ENCODE measurements around the gene CRELD1.
A peak's percentile ranks its signal among the peaks of the same experiment; 100 is the strongest.
"Not testable (repeated sequence)": the region's sequence is repeated elsewhere in the genome, so short reads cannot be mapped to it uniquely, and the experiment has no call there.

CRELD1 gene

DNA sequence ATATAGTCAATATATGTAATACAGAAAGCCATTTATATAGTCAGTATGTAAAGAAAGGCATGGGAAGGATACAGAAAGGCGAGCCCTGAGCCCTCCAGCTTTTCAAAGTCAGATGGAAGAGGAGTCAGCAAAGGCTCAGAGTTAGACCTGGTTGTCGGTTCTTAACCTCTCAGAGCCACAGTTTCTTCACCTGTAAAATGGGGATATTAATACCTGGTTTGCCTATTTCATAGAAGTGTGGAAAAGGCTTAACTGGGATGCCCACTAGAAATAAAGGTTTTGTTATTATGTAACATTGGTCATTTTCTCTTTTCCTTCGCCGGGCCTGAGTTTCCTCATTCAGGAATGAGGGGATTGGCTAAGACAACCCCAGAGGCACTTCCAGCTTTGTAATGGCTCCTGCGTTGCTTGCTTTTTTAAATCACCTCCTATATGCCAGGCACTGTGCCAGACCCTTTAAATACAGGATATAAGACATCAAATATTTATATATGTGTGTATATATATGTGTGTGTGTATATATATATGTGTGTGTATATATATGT lies 2.4 kb downstream of the CRELD1 start:
- DNase-seq = no peak

DNA sequence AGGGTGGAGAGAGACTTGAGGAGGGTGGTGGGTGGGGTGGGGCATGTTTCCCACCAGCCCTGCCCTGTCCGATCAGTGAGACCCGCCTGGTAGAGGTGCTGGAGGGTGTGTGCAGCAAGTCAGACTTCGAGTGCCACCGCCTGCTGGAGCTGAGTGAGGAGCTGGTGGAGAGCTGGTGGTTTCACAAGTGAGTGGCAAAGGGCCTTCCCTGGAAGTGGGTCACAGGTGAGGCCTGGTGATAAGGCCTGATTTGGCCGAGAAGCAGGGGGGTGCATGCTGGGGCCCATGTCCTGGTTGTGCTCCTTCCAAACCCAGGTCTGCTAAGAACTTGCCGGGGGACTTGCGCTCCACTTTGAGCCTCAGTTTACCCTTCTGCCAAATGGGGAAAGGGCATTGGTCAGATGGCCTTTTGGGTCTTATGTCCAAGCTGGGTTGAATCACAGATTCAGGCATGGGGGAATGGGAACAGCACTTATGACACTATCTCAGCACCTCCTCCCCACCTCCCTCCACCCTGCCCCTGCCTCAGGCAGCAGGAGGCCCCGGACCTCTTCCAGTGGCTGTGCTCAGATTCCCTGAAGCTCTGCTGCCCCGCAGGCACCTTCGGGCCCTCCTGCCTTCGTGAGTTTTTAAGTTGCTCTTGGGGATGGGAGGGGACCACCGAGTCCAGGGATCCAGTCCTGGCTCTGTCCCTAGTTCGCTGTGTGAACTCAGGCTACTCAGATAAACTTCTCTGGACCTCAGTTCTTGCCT lies 4.0 kb downstream of the CRELD1 start:
- no peak for DNase-seq

DNA sequence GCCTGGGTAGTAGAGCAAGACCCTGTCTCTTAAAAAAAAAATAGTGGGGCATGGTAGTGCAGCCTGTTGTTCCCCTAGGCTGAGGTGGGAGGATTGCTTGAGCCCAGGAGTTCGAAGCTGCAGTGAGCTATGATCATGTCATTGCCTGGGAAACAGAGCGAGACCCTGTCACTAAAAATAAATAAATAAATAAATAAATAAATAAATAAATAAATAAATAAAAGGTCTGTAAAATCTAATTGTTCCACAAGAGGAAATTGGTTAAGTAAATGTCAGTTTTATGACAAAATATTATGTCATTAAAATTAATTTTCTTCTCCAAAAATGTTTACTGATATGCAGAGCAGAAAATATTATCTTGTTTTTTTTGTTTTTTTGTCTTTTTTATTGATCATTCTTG lies 5.3 kb downstream of the CRELD1 start:
- no peak for DNase-seq

DNA sequence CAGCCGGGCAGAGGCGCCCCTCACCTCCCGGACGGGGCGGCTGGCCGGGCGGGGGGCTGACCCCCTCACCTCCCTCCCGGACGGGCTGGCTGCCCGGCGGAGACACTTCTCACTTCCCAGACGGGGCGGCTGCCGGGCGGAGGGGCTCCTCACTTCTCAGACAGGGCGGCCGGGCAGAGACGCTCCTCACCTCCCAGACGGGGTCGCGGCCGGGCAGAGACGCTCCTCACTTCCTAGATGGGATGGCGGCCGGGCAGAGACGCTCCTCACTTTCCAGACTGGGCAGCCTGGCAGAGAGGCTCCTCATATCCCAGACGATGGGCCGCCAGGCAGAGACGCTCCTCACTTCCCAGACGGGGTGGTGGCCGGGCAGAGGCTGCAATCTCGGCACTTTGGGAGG lies 6.3 kb downstream of the CRELD1 start:
- DNase-seq = not testable (repeated sequence)

DNA sequence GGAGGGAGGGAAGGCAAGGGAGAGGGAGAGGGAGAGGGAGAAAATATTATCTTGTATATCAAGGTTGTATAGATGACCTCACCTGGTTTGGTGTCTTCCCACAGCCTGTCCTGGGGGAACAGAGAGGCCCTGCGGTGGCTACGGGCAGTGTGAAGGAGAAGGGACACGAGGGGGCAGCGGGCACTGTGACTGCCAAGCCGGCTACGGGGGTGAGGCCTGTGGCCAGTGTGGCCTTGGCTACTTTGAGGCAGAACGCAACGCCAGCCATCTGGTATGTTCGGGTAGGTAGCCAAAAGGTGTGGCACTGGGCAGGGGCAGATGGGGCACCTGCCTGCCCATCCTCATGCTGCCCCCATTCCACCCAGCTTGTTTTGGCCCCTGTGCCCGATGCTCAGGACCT lies 7.1 kb downstream of the CRELD1 start:
- no peak for DNase-seq

DNA sequence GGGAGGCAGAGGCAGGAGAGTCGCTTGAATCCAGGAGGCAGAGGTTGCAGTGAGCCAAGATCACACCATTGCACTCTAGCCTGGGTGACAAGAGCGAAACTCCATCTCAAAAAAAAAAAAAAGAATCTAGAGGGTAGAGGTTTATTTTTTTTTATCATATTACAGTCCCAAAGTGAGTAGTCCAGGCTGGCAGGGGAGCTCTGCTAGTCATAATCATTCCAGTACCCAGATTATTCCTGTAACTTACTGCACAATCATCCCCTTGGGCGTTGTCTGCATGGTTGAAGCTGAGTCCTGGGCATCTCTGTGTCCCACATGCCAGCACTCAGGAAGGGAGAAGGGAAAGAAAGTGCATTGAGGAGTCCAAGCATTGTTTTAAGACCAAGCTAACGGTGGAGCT lies 8.5 kb downstream of the CRELD1 start:
- DNase-seq = no peak

DNA sequence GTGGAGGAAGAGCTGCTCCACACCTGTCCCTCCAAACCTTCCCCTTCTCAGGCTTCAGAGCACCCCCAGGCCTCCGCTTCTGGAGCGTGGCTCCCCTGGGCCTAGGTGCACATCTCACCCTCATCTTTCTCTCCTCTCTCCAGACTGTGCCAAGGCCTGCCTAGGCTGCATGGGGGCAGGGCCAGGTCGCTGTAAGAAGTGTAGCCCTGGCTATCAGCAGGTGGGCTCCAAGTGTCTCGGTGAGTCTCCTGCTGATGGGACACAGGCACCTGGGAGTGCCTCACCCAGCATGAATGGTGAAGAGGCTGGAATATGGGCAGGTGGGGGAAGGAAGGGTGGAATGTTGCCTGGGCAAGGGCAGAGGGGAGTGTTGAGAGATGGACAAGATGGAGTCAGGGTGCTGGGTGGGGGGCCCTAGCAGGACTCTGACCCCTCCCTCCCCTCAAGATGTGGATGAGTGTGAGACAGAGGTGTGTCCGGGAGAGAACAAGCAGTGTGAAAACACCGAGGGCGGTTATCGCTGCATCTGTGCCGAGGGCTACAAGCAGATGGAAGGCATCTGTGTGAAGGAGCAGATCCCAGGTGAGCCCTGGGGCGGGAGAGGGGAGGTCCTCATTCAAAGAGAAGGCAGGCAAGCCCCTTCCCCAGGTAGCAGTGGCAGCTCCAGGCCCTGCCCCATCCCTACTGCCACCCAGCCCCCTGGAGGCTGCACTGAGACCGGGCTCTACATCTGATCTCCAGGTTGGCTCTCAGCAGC lies 9.5 kb downstream of the CRELD1 start:
- no peak for DNase-seq

DNA sequence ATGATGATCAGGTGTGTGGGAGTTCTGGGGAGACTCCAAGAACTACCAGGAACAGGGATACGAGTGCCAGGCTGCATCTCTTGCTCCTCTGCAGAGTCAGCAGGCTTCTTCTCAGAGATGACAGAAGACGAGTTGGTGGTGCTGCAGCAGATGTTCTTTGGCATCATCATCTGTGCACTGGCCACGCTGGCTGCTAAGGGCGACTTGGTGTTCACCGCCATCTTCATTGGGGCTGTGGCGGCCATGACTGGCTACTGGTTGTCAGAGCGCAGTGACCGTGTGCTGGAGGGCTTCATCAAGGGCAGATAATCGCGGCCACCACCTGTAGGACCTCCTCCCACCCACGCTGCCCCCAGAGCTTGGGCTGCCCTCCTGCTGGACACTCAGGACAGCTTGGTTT lies 10.6 kb downstream of the CRELD1 start:
- DNase-seq = no peak

DNA sequence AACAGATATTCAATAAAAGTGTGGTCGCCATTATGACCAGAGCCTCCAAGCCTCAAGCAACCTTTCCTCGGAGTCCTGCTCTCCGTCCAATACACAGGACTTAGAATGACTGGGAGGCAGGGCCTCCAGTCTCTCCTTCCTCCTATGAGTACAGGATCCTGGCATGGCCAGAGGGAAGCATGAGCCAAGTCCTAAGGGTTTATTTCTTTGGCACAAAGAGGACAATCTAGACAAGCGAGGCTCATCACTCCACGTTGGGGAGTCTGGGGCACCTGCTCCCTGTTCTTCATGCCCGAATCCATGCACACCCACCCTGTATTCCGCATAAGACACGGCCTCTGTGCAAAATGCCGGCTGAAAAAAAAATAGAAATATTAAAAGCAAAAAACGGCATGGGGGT lies 11.7 kb downstream of the CRELD1 start:
- DNase-seq = no peak

DNA sequence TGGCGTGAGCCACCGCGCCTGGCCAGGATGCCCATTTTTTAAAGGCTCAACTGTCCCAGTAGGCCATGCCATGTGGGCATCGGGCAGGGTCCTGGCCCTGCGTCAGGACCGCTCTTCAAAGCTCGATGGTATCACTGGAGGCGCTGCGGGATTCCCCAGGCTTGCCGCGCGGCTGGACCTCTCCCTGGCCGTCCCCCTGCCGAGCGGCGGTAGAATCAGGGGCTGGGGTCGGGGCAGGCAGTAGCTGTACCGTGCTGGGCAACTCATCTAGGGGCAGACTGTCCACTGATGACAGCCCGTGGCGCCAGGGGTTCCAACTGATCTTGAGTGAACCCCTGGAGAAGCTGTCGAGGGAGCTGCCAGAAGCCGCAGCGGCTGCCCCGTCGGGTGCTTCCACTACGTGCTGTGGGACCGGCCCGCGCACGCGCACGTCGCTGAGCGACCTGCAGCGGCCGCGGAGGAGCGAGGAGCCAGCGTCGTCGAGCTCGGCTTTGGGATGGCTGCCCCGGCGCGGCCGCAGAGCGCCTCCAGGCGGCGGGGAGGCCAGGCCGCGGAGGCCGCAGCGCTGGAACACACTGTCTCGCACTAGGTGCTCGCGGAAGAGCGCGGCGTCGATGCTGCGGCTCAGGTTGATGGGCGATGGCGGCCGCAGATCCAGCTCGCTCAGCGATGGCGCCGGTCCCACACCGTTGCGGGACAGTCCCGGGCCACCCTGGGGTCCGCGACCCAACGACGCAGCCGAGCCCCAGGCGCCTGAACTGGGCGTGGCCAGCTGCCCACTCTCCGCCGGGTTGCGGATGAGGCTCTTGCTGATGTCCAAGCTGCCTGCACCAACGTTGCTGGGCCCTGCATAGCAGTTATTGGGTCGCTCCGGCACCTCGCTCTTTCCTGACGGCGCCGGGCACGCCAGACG lies 12.7 kb downstream of the CRELD1 start:
- peak; percentile 85 for DNase-seq

DNA sequence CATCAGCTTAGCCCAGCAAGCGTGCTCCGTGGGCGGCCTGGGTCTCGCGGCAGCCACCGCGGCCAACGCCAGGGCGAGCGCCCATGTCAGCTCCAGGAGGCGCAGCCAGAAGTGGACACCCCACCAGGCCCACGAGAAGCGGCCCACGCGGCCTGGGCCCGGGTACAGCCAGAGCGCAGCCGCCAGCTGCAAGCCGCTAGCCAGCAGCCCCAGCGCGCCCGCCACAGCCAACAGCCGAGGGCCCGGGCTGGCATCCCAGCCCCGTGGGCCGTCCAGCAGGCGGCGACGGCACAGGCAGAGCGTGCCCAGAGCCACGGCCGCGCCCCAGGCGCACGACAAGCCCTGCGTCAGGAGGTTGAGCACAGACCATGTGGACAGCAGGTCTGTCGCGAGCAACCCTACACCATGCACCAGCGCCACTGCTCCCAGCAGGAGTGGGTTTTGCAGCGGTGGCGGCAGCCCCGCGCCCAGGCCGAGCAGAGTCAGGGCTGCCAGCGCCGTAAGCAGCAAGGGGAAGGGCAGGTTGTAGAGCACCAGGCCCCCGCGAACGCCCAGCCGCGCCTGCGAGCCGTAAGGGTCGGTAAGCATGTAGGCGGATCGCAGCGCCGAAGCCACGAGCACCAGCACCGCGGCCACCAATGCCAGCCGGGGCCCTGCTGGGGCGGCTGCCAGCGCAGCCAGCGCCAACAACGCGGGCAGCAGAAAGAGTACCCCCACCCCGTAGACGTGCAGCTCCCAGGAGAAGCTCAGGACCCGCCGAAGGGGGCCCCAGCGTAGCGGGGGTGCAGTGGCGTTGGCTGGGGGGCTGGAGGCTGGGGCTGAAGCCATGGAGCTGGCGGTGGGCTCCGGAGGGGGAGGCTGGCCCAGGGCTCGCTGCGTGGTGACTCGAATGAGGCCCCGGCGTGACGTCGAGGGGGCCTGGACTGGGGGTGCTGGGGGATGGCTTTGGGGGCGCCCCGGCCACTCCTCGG lies 13.7 kb downstream of the CRELD1 start:
- DNase-seq = no peak

DNA sequence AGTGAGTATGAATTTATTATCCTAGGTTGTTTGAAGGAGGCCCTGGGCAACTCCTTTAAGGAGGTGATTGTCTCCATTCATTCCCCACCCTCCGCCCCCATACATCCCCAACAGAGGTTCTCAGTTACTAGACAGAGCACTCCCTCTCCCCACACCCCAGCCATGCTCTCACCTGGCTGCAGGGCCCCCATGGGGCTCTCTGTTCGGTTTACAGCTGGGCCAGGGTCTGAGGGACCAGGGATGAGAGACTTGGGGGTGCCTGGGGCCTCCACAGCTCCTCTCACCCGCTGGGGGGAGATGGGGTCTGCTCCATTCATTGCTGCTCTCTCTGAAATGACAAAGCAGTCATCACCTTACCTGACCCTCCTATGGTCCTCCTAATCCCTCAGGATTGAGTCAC lies 15.0 kb downstream of the CRELD1 start:
- DNase-seq = no peak

DNA sequence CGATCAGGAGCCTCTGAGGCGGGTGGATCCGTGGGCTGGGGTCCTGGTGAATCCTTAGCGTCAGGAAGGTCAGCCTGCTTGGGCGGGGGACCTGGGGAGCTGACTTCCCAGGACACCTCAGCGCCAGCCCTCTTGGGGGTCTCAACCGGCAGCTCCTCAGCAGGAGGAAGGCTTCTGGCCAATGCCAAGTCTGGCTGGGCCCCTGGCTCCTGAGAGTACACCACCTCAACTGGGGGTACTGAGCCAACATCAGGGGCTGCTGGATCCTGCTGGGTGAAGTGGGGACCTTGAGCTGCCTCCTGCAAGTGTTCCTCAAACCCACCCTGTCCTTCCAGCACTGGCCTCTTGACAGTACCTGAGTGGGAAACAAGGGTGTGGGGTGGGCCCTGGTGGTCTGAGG lies 15.5 kb downstream of the CRELD1 start:
- no peak for DNase-seq

DNA sequence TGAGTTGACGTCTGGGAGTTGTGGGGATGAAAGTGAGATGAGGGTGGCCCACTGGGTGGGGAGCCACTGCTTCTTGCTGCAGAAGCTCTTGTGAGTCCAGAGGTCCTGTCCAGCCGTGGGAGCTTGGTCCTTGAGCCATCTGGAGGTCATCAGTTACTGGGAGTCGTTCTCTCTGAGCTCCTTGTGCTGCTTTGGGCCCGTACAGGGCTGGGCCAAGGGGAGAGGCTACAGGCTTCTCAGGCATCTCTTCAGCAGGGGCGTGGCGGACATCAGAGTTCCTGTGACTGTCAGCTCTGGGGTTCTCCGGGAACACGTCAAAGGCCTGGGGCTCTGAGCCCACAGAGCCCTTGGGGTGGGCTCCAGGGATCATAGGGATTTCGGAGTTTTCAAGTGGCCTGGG lies 16.0 kb downstream of the CRELD1 start:
- DNase-seq = no peak

DNA sequence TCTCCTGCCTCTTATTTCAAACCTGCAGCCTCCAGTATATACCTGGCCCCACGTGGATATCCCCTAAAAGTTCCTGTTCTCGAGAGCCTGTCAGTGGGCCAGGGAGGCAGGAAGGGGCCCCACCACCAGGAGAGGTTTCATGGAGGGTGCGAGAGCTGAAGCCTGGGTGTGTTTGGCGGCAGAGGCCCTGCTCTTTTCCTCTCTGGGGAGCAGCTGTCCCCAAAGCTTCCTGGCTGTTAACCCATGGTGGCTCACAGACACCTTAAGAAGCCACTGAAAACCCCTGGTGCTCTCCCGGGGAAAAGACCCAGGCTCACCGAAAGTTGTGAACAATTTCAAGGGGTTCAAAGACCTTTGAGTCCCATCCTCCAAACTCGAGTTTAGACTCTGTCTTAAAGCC lies 17.5 kb downstream of the CRELD1 start:
- DNase-seq = peak; percentile 36

DNA sequence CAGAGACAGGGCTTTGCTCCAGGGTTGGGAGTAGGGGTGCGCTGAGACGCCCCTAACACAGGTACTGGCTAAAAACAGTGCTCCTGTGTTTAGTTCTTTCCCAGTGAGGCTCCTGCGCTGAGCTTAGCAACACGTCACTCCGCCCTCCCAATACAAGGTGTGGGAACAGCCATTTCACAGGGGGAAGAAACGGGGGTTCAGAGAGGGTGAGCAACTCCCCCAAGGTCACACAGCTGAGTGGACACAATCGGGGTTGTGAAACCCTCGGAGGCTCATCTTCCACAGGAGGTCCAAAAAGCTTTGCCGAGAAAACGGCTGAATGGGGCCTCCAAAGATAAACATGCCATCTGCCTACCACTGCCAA lies 17.9 kb downstream of the CRELD1 start:
- peak; percentile 21 for DNase-seq

DNA sequence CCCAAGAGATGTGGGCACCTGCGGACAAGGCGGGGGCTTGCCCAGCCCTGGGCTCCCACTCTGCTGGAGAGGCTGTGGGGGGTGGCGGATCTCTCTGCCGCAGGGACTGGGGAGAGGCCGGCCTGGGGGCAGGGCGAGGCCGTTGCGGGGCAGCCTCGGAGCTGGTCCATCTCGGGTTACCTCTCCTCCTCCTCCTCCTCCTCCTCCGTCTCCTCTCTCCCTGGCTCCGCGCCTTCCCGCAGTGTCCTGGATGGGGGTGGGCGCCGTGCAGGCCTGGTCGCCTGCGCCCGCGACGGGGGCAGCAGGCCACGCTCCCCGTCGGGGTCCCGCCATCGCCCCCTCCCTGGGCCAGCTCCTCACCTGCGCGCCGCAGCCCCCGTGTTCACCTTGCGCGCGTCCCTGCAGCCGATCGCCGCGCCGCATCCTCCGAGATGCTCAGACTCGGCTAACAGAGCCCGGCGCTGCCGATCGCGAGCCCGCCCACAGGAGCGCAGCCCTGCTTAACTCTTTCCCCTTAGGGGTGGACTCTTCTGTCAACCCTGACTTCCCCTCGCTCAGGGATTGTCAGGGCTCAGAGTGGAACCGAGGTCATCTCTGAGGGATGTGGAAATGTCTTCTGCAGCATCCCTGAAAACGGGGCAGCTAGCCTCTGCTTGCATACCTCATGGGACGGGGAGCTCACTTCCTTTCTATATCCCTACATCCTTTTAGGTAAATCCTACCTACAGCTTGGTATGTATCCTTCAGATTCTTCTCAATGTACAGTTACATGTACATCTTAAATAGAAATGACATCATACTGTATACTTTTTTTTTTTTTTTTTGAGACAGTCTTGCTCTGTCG lies 18.6 kb downstream of the CRELD1 start, which contains the start of gene PRRT3:
Gene PRRT3, minus strand, starts transcription at position 447 of the 844 bp plus-strand sequence. CDS start 2,293 bp downstream, outside the sequence.
- peak; percentile 81 for DNase-seq

DNA sequence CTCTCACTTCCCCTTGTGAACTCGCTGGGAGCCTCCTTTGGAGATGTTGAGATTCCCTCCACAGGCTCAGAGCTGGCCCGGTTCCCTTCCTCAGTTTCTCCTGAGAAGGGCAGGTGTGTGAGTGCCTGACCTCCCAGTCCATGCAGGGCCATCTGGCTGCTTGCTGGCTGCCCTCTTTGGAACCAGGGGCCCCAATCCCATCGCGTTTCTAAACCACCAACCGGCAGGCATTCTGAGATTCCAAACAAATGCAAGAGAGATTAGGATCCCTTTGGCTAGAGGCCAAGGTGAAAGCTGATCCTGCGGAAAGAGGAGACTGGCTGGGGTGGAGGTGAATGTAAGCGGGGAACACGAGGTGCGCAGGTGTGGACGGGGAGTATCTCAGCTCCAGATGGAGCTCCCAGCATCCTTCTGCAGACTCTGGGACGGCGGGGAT lies 21.5 kb downstream of the CRELD1 start:
- no peak for DNase-seq

DNA sequence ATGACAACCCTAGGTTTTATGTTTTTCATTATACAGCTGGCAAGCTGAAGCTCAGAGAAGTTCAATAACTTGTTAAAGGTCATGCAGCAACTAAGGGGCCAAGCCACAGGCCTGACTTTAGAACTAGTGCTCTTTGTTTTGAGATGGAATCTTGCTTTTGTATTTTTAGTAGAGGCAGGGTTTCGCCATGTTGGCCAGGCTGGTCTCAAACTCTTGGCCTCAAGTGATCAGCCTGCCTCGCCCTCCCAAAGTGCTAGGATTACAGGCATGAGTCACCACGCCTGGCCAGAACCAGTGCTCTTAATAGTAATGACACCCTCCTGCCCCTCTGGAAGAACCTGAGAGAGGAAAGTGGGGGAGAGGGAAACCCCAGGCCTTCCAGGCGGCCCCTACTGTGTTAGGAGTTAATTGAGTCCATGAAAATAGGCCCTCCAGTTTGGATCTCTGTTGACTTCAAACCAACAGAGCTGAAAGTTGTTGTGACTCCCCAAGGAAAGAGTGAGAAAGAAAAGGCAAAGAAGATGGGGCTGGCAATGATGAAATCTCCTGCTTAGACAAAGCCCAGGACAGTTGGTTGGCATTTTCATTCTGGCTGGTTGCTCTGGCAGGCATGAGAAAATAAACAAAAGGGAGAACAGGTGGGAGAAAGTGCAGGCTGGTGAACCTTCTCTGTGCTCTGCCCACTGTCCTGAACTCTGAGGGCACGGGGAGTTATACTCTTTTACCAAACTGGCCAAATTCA lies 22.1 kb downstream of the CRELD1 start:
- DNase-seq = no peak

DNA sequence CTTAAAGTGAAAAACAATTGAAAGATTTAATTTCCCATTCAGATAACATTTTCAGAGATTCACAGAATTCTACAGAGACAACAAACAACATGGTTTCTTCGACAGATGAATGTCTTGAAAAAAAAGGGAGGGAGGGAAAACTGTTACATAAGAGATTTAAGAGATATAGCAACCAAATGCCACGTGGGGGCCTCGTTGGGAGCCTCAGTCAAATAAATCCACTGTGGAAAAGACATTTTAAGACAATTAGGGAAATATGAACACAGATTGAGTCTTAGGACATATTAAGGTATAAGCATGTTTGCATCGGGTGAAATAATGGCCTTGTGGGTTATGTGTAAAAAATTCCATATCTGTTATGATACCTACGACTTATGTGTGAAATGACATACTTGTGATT lies 23.6 kb downstream of the CRELD1 start:
- no peak for DNase-seq
